Neuronal stem cell (in vitro differentiated cells): ENCODE data around the gene EXT2.

Experiments used
- DNase-seq: peaks from one replicate; pipeline ENCODE4 v3.0.0-alpha.2; 2013; ENCODE audit warnings: low spot score
- H2AFZ ChIP-seq: one replicate; pipeline ENCODE4 v1.6.1; 2013; ENCODE audit warnings: mild to moderate bottlenecking, low read length, inconsistent platforms
- H2AK5ac ChIP-seq: 2 replicates; pipeline ENCODE4 v1.6.1; 2013; ENCODE audit warnings: low read depth, mild to moderate bottlenecking, inconsistent platforms, low read length, moderate library complexity, mixed read lengths
- H2BK120ac ChIP-seq: 2 replicates; pipeline ENCODE4 v1.6.1; 2013; ENCODE audit warnings: low read depth, mild to moderate bottlenecking, inconsistent platforms, low read length, moderate library complexity, mixed read lengths
- H2BK12ac ChIP-seq: one replicate; pipeline ENCODE4 v1.6.1; 2013; ENCODE audit warnings: low read length, inconsistent platforms
- H2BK15ac ChIP-seq: 2 replicates; pipeline ENCODE4 v1.6.1; 2013; ENCODE audit warnings: mild to moderate bottlenecking, low read length, inconsistent platforms, mixed read lengths
- H2BK5ac ChIP-seq: one replicate; pipeline ENCODE4 v1.6.1; 2013; ENCODE audit warnings: inconsistent platforms, mild to moderate bottlenecking, low read length, moderate library complexity
- H3K14ac ChIP-seq: one replicate; pipeline ENCODE4 v1.6.1; 2013; ENCODE audit warnings: low read length, inconsistent platforms
- H3K18ac ChIP-seq: 2 replicates; pipeline ENCODE4 v1.6.1; 2013; ENCODE audit warnings: low read length, inconsistent platforms
- H3K23ac ChIP-seq: 2 replicates; pipeline ENCODE4 v1.6.1; 2013; ENCODE audit warnings: low read depth, mild to moderate bottlenecking, mixed read lengths, low read length, inconsistent platforms; ENCODE audit not compliant: poor library complexity
- H3K27ac ChIP-seq: replicated peaks from 3 replicates; pipeline ENCODE4 v1.5.1; 2013; ENCODE audit warnings: low read length, inconsistent platforms
- H3K27me3 ChIP-seq, 3 experiments: 2 replicates each; pipeline ENCODE4 v1.6.1; 2013; ENCODE audit warnings: low read length in 3 of 3, mild to moderate bottlenecking in 2 of 3, inconsistent platforms in 1 of 3, low read depth in 1 of 3, mixed read lengths in 1 of 3, moderate library complexity in 1 of 3; ENCODE audit not compliant: control insufficient read depth in 3 of 3, insufficient read depth in 3 of 3
- H3K36me3 ChIP-seq, 2 donors: replicated peaks in 1 of 2; 2 replicates each; pipeline ENCODE4 v1.6.1; 2013; ENCODE audit warnings: low read length in 2 of 2; ENCODE audit not compliant: control insufficient read depth in 2 of 2, insufficient read depth in 2 of 2
- H3K4ac ChIP-seq: 2 replicates; pipeline ENCODE4 v1.6.1; 2013; ENCODE audit warnings: inconsistent platforms, mild to moderate bottlenecking, low read length, moderate library complexity
- H3K4me1 ChIP-seq, 2 donors: 1 replicate in 1 of 2; 2 replicates in 1 of 2; pipeline ENCODE4 v1.6.1; 2013; ENCODE audit warnings: low read length in 2 of 2, low read depth in 1 of 2; ENCODE audit not compliant: control insufficient read depth in 2 of 2, insufficient read depth in 1 of 2
- H3K4me2 ChIP-seq: one replicate; pipeline ENCODE4 v1.6.1; 2013; ENCODE audit warnings: mild to moderate bottlenecking, low read length, inconsistent platforms; ENCODE audit not compliant: insufficient read depth, poor library complexity, severe bottlenecking
- H3K4me3 ChIP-seq, 2 donors: 2 replicates each; pipeline ENCODE4 v1.5.1; 2013; ENCODE audit warnings: low read length in 2 of 2, mild to moderate bottlenecking in 2 of 2, inconsistent platforms in 1 of 2, moderate library complexity in 1 of 2
- H3K79me1 ChIP-seq: one replicate; pipeline ENCODE4 v1.6.1; 2013; ENCODE audit warnings: low read depth, mild to moderate bottlenecking, inconsistent platforms, low read length, moderate library complexity
- H3K9ac ChIP-seq: one replicate; pipeline ENCODE4 v1.6.1; 2013; ENCODE audit warnings: mild to moderate bottlenecking, low read depth, low read length, inconsistent platforms; ENCODE audit not compliant: poor library complexity
- H3K9me3 ChIP-seq, 2 donors: replicated peaks in 1 of 2; 2 replicates each; pipeline versions ENCODE3 to v1.6.1; 2013; ENCODE audit warnings: low read length in 2 of 2, mild to moderate bottlenecking in 2 of 2, inconsistent platforms in 1 of 2, low read depth in 1 of 2, mixed read lengths in 1 of 2, moderate library complexity in 1 of 2; ENCODE audit not compliant: control insufficient read depth in 2 of 2, insufficient read depth in 1 of 2
- H4K8ac ChIP-seq: one replicate; pipeline ENCODE4 v1.6.1; 2013; ENCODE audit warnings: low read depth, mild to moderate bottlenecking, inconsistent platforms, low read length, moderate library complexity
- H4K91ac ChIP-seq: one replicate; pipeline ENCODE4 v1.6.1; 2013; ENCODE audit warnings: low read length, low read depth, mild to moderate bottlenecking, inconsistent platforms; ENCODE audit not compliant: poor library complexity
- WGBS, 2 donors: extraction: QIAGEN DNeasy Blood & Tissue Kit; methylation state at CpG; one replicate each; pipeline ENCODE4 v1.1.7; 2013; ENCODE audit warnings: missing lambda C conversion rate in 2 of 2, mixed read lengths in 1 of 2; ENCODE audit not compliant: insufficient read length in 2 of 2, insufficient replicate concordance in 1 of 2; ENCODE audit errors: extremely low coverage in 2 of 2; 5-methylcytosine and 5-hydroxymethylcytosine counted together

The EXT2 gene

GRCh38 chr11:44112091-44112821 lies 16.8 kb downstream of the EXT2 start:
- no peaks in the 10 kb centered on the region for H3K9me3 ChIP-seq
- H4K91ac ChIP-seq, result no peak overlapping the region
- no peak overlapping the region for H2BK12ac ChIP-seq
- no peak for DNase-seq
- no peak overlapping the region for H3K18ac ChIP-seq
- peaks cover 0 to 2% of the 10 kb centered on the region in 2 donors for H3K4me1 ChIP-seq
- H4K8ac ChIP-seq, result no peak overlapping the region
- no peak overlapping the region for H2BK15ac ChIP-seq
- no peak overlapping the region for H3K4me3 ChIP-seq
- H2AK5ac ChIP-seq, result no peak overlapping the region
- no peak overlapping the region for H3K23ac ChIP-seq
- H2BK5ac ChIP-seq, result no peak overlapping the region
- H3K27ac ChIP-seq, result no peak overlapping the region
- H3K9ac ChIP-seq, result no peak overlapping the region
- H2BK120ac ChIP-seq, result no peak overlapping the region
- H3K14ac ChIP-seq, result no peak overlapping the region
- H3K79me1 ChIP-seq, result no peaks in the 10 kb centered on the region
- no peak overlapping the region for H3K4ac ChIP-seq
- no peak overlapping the region for H3K4me2 ChIP-seq
- peaks cover 14 to 51% of the 10 kb centered on the region in 2 donors for H3K36me3 ChIP-seq
- WGBS, 2 donors, result no CpG with 5 or more reads among the region's 7 CpGs
- no peaks in the 10 kb centered on the region for H3K27me3 ChIP-seq
- no peak overlapping the region for H2AFZ ChIP-seq

- Histone ChIP-seq H3K36me3 (peaks cover 11 to 54% of the 10 kb centered on the region in 2 donors), H3K23ac (no peak overlapping the region), H4K8ac (no peak overlapping the region), H2BK120ac (no peak overlapping the region), H3K9me3 (no peaks in the 10 kb centered on the region), H3K4me3 (no peak overlapping the region), H2BK5ac (no peak overlapping the region), H3K9ac (no peak overlapping the region), H3K4me2 (no peak overlapping the region), H3K79me1 (no peaks in the 10 kb centered on the region), H2BK15ac (no peak overlapping the region), H3K18ac (no peak overlapping the region), H4K91ac (no peak overlapping the region), H3K14ac (no peak overlapping the region), H2BK12ac (no peak overlapping the region), H2AFZ (no peak overlapping the region), H3K4ac (no peak overlapping the region), H3K27me3 (no peaks in the 10 kb centered on the region), H2AK5ac (no peak overlapping the region), H3K4me1 (peaks cover 0 to 2% of the 10 kb centered on the region in 2 donors), H3K27ac (no peak overlapping the region)
- no CpG with 5 or more reads among the region's 3 CpGs for WGBS, 2 donors
- DNase-seq, result no peak
These were observed 17.5 kb downstream of the EXT2 start for GRCh38 chr11:44113018-44113417.

DNA sequence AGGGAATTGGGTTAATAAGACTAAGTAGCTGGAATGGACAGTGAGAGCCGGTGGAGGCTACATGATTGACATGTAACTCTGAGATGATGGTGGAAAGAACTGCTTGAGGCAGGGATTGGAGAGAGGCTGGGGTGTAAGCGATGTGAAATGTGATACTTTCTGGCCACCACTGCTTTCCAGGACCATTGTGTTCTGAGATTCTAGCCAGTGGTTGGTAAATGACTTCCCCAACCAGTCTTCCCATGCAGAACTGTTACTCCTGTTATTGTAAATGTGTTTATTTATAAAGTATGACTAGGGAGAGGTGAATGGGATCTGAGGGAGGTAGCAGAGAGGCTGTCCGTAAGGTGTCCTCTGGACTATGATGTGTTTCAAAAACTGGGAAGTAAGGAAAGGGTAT lies 18.1 kb downstream of the EXT2 start:
- peaks cover 0 to 2% of the 10 kb centered on the region in 2 donors for H3K4me1 ChIP-seq
- H3K9ac ChIP-seq, result no peak overlapping the region
- no peak overlapping the region for H3K14ac ChIP-seq
- no peak overlapping the region for H4K8ac ChIP-seq
- H4K91ac ChIP-seq, result no peak overlapping the region
- no peak overlapping the region for H2BK5ac ChIP-seq
- H2BK12ac ChIP-seq, result no peak overlapping the region
- H3K9me3 ChIP-seq, result no peaks in the 10 kb centered on the region
- no peak overlapping the region for H2AK5ac ChIP-seq
- H3K27ac ChIP-seq, result no peak overlapping the region
- no peak overlapping the region for H3K4me3 ChIP-seq
- DNase-seq, result no peak
- no CpG with 5 or more reads among the region's 3 CpGs for WGBS, 2 donors
- no peaks in the 10 kb centered on the region for H3K27me3 ChIP-seq
- no peak overlapping the region for H2BK120ac ChIP-seq
- no peak overlapping the region for H3K23ac ChIP-seq
- H3K79me1 ChIP-seq, result no peaks in the 10 kb centered on the region
- H2BK15ac ChIP-seq, result no peak overlapping the region
- no peak overlapping the region for H3K4me2 ChIP-seq
- H3K18ac ChIP-seq, result no peak overlapping the region
- no peak overlapping the region for H2AFZ ChIP-seq
- no peak overlapping the region for H3K4ac ChIP-seq
- H3K36me3 ChIP-seq, result peaks cover 9 to 49% of the 10 kb centered on the region in 2 donors

GRCh38 chr11:44116234-44116830 lies 20.9 kb downstream of the EXT2 start:
- H2BK15ac ChIP-seq, result no peak overlapping the region
- H3K9ac ChIP-seq, result no peak overlapping the region
- no peak overlapping the region for H2BK5ac ChIP-seq
- H2AFZ ChIP-seq, result no peak overlapping the region
- no peak overlapping the region for H3K23ac ChIP-seq
- DNase-seq, result no peak
- no peak overlapping the region for H2BK120ac ChIP-seq
- H3K14ac ChIP-seq, result no peak overlapping the region
- H4K8ac ChIP-seq, result no peak overlapping the region
- peaks cover 10 to 54% of the 10 kb centered on the region in 2 donors for H3K36me3 ChIP-seq
- H3K27me3 ChIP-seq, result no peaks in the 10 kb centered on the region
- peaks cover 0 to 2% of the 10 kb centered on the region in 2 donors for H3K4me1 ChIP-seq
- H4K91ac ChIP-seq, result no peak overlapping the region
- no peak overlapping the region for H3K4me2 ChIP-seq
- H3K18ac ChIP-seq, result no peak overlapping the region
- no CpG with 5 or more reads among the region's 3 CpGs for WGBS, 2 donors
- no peaks in the 10 kb centered on the region for H3K9me3 ChIP-seq
- H3K79me1 ChIP-seq, result no peaks in the 10 kb centered on the region
- H2BK12ac ChIP-seq, result no peak overlapping the region
- no peak overlapping the region for H3K27ac ChIP-seq
- no peak overlapping the region for H3K4me3 ChIP-seq
- H3K4ac ChIP-seq, result no peak overlapping the region
- H2AK5ac ChIP-seq, result no peak overlapping the region
